Ascending aorta (tissue), 1 donor: ENCODE results near the gene CLK3. TPM values are rescaled to one million over a fixed set of nuclear protein-coding genes. Genes with fewer than 3 reads are reported as not detected.

Experiments used
- total RNA-seq: library from RNA; depleted of rRNA; stranded (reverse); fragments of >200 nt; gene quantifications from one replicate; pipeline ENCODE4 v1.1.0, GENCODE V29; 2016

CLK3 gene
- total RNA-seq, 1 donor from 2014 or later, result 154 TPM

Other genes starting within 250 kb of the CLK3 start
- gene CYP11A1, start 248.2 kb upstream of the CLK3 start, total RNA-seq, result 62.4 TPM
- gene SEMA7A, start 181.9 kb upstream of the CLK3 start, total RNA-seq, result 5.5 TPM
- gene UBL7, start 154.7 kb upstream of the CLK3 start, total RNA-seq, result 63.4 TPM
- gene ARID3B, start 74.6 kb upstream of the CLK3 start, total RNA-seq, result 13.3 TPM
- gene EDC3, start 80.2 kb downstream of the CLK3 start, total RNA-seq, result 8.8 TPM
- 10.3 TPM for gene CYP1A1, start 109.7 kb downstream of the CLK3 start, total RNA-seq
- not detected for gene CYP1A2, start 133.0 kb downstream of the CLK3 start, total RNA-seq
- gene CSK, start 166.2 kb downstream of the CLK3 start, total RNA-seq, result 31.0 TPM
- not detected for gene LMAN1L, start 197.0 kb downstream of the CLK3 start, total RNA-seq
- gene CPLX3, start 210.8 kb downstream of the CLK3 start, total RNA-seq, result not detected
- 54.0 TPM for gene ULK3, start 227.3 kb downstream of the CLK3 start, total RNA-seq